H9 (cell line): Measurements from ENCODE around the gene PLAC1. TPM values are rescaled to one million over a fixed set of nuclear protein-coding genes. Genes with fewer than 3 reads are reported as not detected.

Experiments
- DNase-seq: peaks from one replicate; pipeline ENCODE4 v3.0.0-alpha.2; 2017
- H2AFZ ChIP-seq: one replicate; pipeline ENCODE4 v1.6.1; 2013; ENCODE audit warnings: mild to moderate bottlenecking, low read length, control low read depth, moderate library complexity
- H2AK5ac ChIP-seq: 2 replicates; pipeline ENCODE4 v1.6.1; 2013; ENCODE audit warnings: low read length, control low read depth, mixed read lengths; ENCODE audit not compliant: insufficient read length
- H2BK120ac ChIP-seq: one replicate; pipeline ENCODE4 v1.6.1; 2013; ENCODE audit warnings: low read depth, mild to moderate bottlenecking, low read length, control low read depth, inconsistent platforms; ENCODE audit not compliant: poor library complexity, severe bottlenecking
- H2BK12ac ChIP-seq: 2 replicates; pipeline ENCODE4 v1.6.1; 2013; ENCODE audit warnings: low read length, control low read depth, mixed read lengths, low read depth; ENCODE audit not compliant: insufficient read length
- H2BK15ac ChIP-seq: 2 replicates; pipeline ENCODE4 v1.6.1; 2013; ENCODE audit warnings: low read depth, low read length, control low read depth
- H2BK20ac ChIP-seq: one replicate; pipeline ENCODE4 v1.6.1; 2013; ENCODE audit warnings: low read depth, mild to moderate bottlenecking, low read length, control low read depth, inconsistent platforms; ENCODE audit not compliant: poor library complexity, severe bottlenecking
- H2BK5ac ChIP-seq: 2 replicates; pipeline ENCODE4 v1.6.1; 2013; ENCODE audit warnings: low read length, control low read depth, mixed read lengths; ENCODE audit not compliant: insufficient read length
- H3K14ac ChIP-seq: 2 replicates; pipeline ENCODE4 v1.6.1; 2013; ENCODE audit warnings: low read length, control low read depth; ENCODE audit not compliant: insufficient read depth
- H3K18ac ChIP-seq: 2 replicates; pipeline ENCODE4 v1.6.1; 2013; ENCODE audit warnings: low read depth, mild to moderate bottlenecking, mixed read lengths, low read length, control low read depth; ENCODE audit not compliant: insufficient read length
- H3K23ac ChIP-seq: 2 replicates; pipeline ENCODE4 v1.6.1; 2013; ENCODE audit warnings: low read length, control low read depth, mixed read lengths, low read depth; ENCODE audit not compliant: insufficient read length
- H3K23me2 ChIP-seq: 2 replicates; pipeline ENCODE4 v1.6.1; 2013; ENCODE audit warnings: low read depth, mild to moderate bottlenecking, mixed read lengths, low read length, control low read depth; ENCODE audit not compliant: insufficient read length, poor library complexity, severe bottlenecking
- H3K27ac ChIP-seq: 2 replicates; pipeline ENCODE4 v1.5.1; 2013; ENCODE audit warnings: low read length, control low read depth, mixed read lengths, low read depth; ENCODE audit not compliant: insufficient read length
- H3K27me3 ChIP-seq: 2 replicates; pipeline ENCODE4 v1.6.1; 2013; ENCODE audit warnings: low read length, control low read depth, inconsistent platforms; ENCODE audit not compliant: insufficient read depth
- H3K4ac ChIP-seq: 2 replicates; pipeline ENCODE4 v1.6.1; 2013; ENCODE audit warnings: low read depth, mild to moderate bottlenecking, control low read depth, inconsistent platforms, low read length, moderate library complexity
- H3K4me1 ChIP-seq: 2 replicates; pipeline ENCODE4 v1.6.1; 2013; ENCODE audit warnings: low read length, control low read depth, inconsistent platforms; ENCODE audit not compliant: insufficient read depth
- H3K4me2 ChIP-seq: 2 replicates; pipeline ENCODE4 v1.6.1; 2013; ENCODE audit warnings: low read length, control low read depth, mixed read lengths; ENCODE audit not compliant: insufficient read length, insufficient read depth
- H3K56ac ChIP-seq: 2 replicates; pipeline ENCODE4 v1.6.1; 2013; ENCODE audit warnings: low read depth, mild to moderate bottlenecking, mixed read lengths, low read length, control low read depth; ENCODE audit not compliant: insufficient read length
- H3K79me1 ChIP-seq: 2 replicates; pipeline ENCODE4 v1.6.1; 2013; ENCODE audit warnings: low read depth, mild to moderate bottlenecking, moderate library complexity, low read length, control low read depth, inconsistent platforms; ENCODE audit not compliant: insufficient read depth, poor library complexity, severe bottlenecking
- H3K79me2 ChIP-seq: 2 replicates; pipeline ENCODE4 v1.6.1; 2013; ENCODE audit warnings: low read length, control low read depth, inconsistent platforms; ENCODE audit not compliant: insufficient read depth
- H3K9ac ChIP-seq: 2 replicates; pipeline ENCODE4 v1.6.1; 2013; ENCODE audit warnings: low read length, control low read depth, mixed read lengths; ENCODE audit not compliant: insufficient read length; ENCODE audit errors: extremely low read depth
- H3K9me3 ChIP-seq: one replicate; pipeline ENCODE4 v1.6.1; 2013; ENCODE audit warnings: low read depth, low read length, inconsistent platforms; ENCODE audit not compliant: control insufficient read depth
- H3T11ph ChIP-seq: one replicate; pipeline ENCODE4 v1.6.1; 2013; ENCODE audit warnings: mild to moderate bottlenecking, low read length, control low read depth, inconsistent platforms
- H4K20me1 ChIP-seq: one replicate; pipeline ENCODE4 v1.6.1; 2013; ENCODE audit not compliant: control insufficient read depth, insufficient read length, insufficient read depth
- H4K5ac ChIP-seq: 2 replicates; pipeline ENCODE4 v1.6.1; 2013; ENCODE audit warnings: low read depth, mild to moderate bottlenecking, mixed read lengths, low read length, control low read depth; ENCODE audit not compliant: insufficient read length
- H4K8ac ChIP-seq: replicated peaks from 2 replicates; pipeline ENCODE4 v1.6.1; 2013; ENCODE audit warnings: low read length, control low read depth, mixed read lengths, low read depth; ENCODE audit not compliant: insufficient read length
- H4K91ac ChIP-seq: 2 replicates; pipeline ENCODE4 v1.6.1; 2013; ENCODE audit warnings: low read depth, mild to moderate bottlenecking, moderate library complexity, mixed read lengths, low read length, control low read depth; ENCODE audit not compliant: insufficient read length
- H3K27ac Mint-ChIP-seq, 3 experiments: 2 replicates in 2 of 3; 3 replicates in 1 of 3; pipeline ENCODE4 v1.8.0; 2020 to 2021; ENCODE audit warnings: mixed read lengths in 3 of 3, mild to moderate bottlenecking in 1 of 3, moderate library complexity in 1 of 3
- H3K27me3 Mint-ChIP-seq: 2 replicates; pipeline ENCODE4 v1.8.0; 2021; ENCODE audit warnings: low read depth, mild to moderate bottlenecking, moderate library complexity, mixed read lengths
- H3K36me3 Mint-ChIP-seq, 3 experiments: 2 replicates in 2 of 3; 3 replicates in 1 of 3; pipeline ENCODE4 v1.8.0; 2020 to 2021; ENCODE audit warnings: low read depth in 3 of 3, mixed read lengths in 3 of 3; ENCODE audit not compliant: insufficient read depth in 1 of 3
- H3K4me1 Mint-ChIP-seq, 2 experiments: 2 replicates each; pipeline ENCODE4 v1.8.0; 2020; ENCODE audit warnings: mixed read lengths in 2 of 2
- H3K4me3 Mint-ChIP-seq, 2 experiments: 2 replicates in 1 of 2; 3 replicates in 1 of 2; pipeline ENCODE4 v1.8.0; 2020 to 2021; ENCODE audit warnings: mild to moderate bottlenecking in 2 of 2, mixed read lengths in 2 of 2, moderate library complexity in 1 of 2
- H3K9me3 Mint-ChIP-seq, 2 experiments: 2 replicates in 1 of 2; 3 replicates in 1 of 2; pipeline ENCODE4 v1.8.0; 2020; ENCODE audit warnings: mild to moderate bottlenecking in 2 of 2, mixed read lengths in 2 of 2, moderate library complexity in 1 of 2
- WGBS: extraction: QIAGEN DNeasy Blood & Tissue Kit; methylation state at CpG from one replicate; pipeline ENCODE4 v1.1.7; 2013; ENCODE audit warnings: missing lambda C conversion rate, low lambda C conversion rate, mixed read lengths; ENCODE audit not compliant: insufficient read length; ENCODE audit errors: extremely low coverage; 5-methylcytosine and 5-hydroxymethylcytosine counted together
- total RNA-seq: library from RNA; stranded (reverse); gene quantifications from 2 replicates; pipeline ENCODE4 v1.2.1, GENCODE V29; 2021
- TF ChIP-seq, protein P1 (sequence below): fragments of 200-600 bp; sonication (generic); conservative IDR thresholded peaks from 3 replicates; pipeline ENCODE4 v1.8.0; 2021; ENCODE audit warnings: antibody characterized with exemption, mild to moderate bottlenecking

The PLAC1 gene
- total RNA-seq, 1 experiment from 2014 or later: 0.68 TPM

DNA sequence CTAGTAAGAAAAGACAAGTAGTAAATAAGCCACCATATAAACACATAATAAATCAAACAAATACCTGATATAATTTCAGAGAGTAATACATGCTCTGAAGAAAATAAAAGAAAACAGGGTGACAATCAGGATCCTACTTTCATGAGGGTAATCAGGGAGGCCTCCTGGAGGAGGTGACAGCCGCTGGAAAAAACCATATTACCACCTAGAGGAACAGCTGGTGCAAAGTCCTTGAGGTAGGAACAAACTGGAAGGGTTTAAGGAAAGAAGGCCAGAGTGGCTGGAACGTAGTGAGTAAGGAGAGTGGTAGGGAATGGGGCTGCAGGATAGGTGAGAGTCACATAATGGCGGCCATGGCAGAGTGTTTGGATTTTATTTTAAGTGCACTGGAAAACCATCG, 19.1 kb upstream of the PLAC1 start:
- Histone ChIP-seq H3K4ac (no peak overlapping the region), H3K23ac (no peak overlapping the region), H3K4me2 (no peak overlapping the region), H2BK5ac (no peak overlapping the region), H3K18ac (no peak overlapping the region), H3K27ac (no peak overlapping the region), H2AFZ (no peak overlapping the region), H4K91ac (no peak overlapping the region), H3K27me3 (no peaks in the 10 kb centered on the region), H2AK5ac (no peak overlapping the region), H4K20me1 (no peaks in the 10 kb centered on the region), H3K56ac (no peak overlapping the region), H4K5ac (no peak overlapping the region), H2BK15ac (no peak overlapping the region), H3K23me2 (no peaks in the 10 kb centered on the region), H3K9me3 (no peaks in the 10 kb centered on the region), H3T11ph (no peak overlapping the region), H3K14ac (no peak overlapping the region), H3K4me1 (no peaks in the 10 kb centered on the region), H3K9ac (no peak overlapping the region), H2BK12ac (no peak overlapping the region), H2BK20ac (no peak overlapping the region), H3K79me2 (no peaks in the 10 kb centered on the region), H4K8ac (no peak overlapping the region), H3K79me1 (no peaks in the 10 kb centered on the region), H2BK120ac (no peak overlapping the region)
- TF ChIP-seq, protein P1, sequence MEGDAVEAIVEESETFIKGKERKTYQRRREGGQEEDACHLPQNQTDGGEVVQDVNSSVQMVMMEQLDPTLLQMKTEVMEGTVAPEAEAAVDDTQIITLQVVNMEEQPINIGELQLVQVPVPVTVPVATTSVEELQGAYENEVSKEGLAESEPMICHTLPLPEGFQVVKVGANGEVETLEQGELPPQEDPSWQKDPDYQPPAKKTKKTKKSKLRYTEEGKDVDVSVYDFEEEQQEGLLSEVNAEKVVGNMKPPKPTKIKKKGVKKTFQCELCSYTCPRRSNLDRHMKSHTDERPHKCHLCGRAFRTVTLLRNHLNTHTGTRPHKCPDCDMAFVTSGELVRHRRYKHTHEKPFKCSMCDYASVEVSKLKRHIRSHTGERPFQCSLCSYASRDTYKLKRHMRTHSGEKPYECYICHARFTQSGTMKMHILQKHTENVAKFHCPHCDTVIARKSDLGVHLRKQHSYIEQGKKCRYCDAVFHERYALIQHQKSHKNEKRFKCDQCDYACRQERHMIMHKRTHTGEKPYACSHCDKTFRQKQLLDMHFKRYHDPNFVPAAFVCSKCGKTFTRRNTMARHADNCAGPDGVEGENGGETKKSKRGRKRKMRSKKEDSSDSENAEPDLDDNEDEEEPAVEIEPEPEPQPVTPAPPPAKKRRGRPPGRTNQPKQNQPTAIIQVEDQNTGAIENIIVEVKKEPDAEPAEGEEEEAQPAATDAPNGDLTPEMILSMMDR: no peak
- peaks cover 4 to 61% of the 10 kb centered on the region in 2 experiments for H3K9me3 Mint-ChIP-seq
- no CpG with 5 or more reads among the region's 4 CpGs for WGBS
- no peak overlapping the region for H3K27ac Mint-ChIP-seq
- H3K4me1 Mint-ChIP-seq: no peaks in the 10 kb centered on the region
- no peak for DNase-seq
- H3K36me3 Mint-ChIP-seq: no peaks in the 10 kb centered on the region
- H3K27me3 Mint-ChIP-seq: peaks cover 2% of the 10 kb centered on the region; the same call in 1 of the 2 replicates
- no peak overlapping the region for H3K4me3 Mint-ChIP-seq
